ENCODE results near the gene PRG3.

PRG3 gene

GRCh38 chr11:57335023-57335342 is 46.0 kb downstream of the PRG3 start:
- peak overlapping the region; percentile 93 for H3K4me3 Mint-ChIP-seq
- peaks cover 1% of the 10 kb centered on the region for H3K27me3 Mint-ChIP-seq
- H3K27ac Mint-ChIP-seq = peak overlapping the region; percentile 98
- H3K9me3 Mint-ChIP-seq = no peaks in the 10 kb centered on the region
- H3K4me1 Mint-ChIP-seq = peaks cover 42% of the 10 kb centered on the region
- peaks cover 44% of the 10 kb centered on the region for H3K36me3 Mint-ChIP-seq
- ATAC-seq = no peak

- no peak overlapping the region for H3K27ac Mint-ChIP-seq
- peaks cover 61% of the 10 kb centered on the region for H3K36me3 Mint-ChIP-seq
- H3K4me3 Mint-ChIP-seq = no peak overlapping the region
- no peaks in the 10 kb centered on the region for H3K27me3 Mint-ChIP-seq
- ATAC-seq = no peak
- H3K4me1 Mint-ChIP-seq = peaks cover 47% of the 10 kb centered on the region
- no peaks in the 10 kb centered on the region for H3K9me3 Mint-ChIP-seq
Measured at GRCh38 chr11:57332694-57333440, 48.1 kb downstream of the PRG3 start.

GRCh38 chr11:57331720-57332119 is 49.2 kb downstream of the PRG3 start:
- H3K4me1 Mint-ChIP-seq = peaks cover 56% of the 10 kb centered on the region
- H3K27ac Mint-ChIP-seq = no peak overlapping the region
- H3K27me3 Mint-ChIP-seq = no peaks in the 10 kb centered on the region
- peaks cover 72% of the 10 kb centered on the region for H3K36me3 Mint-ChIP-seq
- no peaks in the 10 kb centered on the region for H3K9me3 Mint-ChIP-seq
- H3K4me3 Mint-ChIP-seq = no peak overlapping the region
- ATAC-seq = no peak

- no peak for ATAC-seq
Measured at GRCh38 chr11:57330029-57330428, 50.9 kb downstream of the PRG3 start.

GRCh38 chr11:57327721-57328120 is 53.2 kb downstream of the PRG3 start:
- Mint-ChIP-seq H3K4me1 (peaks cover 56% of the 10 kb centered on the region), H3K9me3 (no peaks in the 10 kb centered on the region), H3K36me3 (peaks cover 66% of the 10 kb centered on the region), H3K4me3 (no peak overlapping the region), H3K27ac (peak overlapping the region; percentile 88), H3K27me3 (no peaks in the 10 kb centered on the region)
- no peak for ATAC-seq

More at GRCh38 chr11:57330029-57330428, 50.9 kb downstream of the PRG3 start:
- Mint-ChIP-seq H3K9me3 (no peaks in the 10 kb centered on the region), H3K4me3 (no peak overlapping the region), H3K27ac (peak overlapping the region; percentile 79), H3K27me3 (no peaks in the 10 kb centered on the region), H3K36me3 (peaks cover 84% of the 10 kb centered on the region), H3K4me1 (peaks cover 59% of the 10 kb centered on the region)
